Cardiac muscle cell (in vitro differentiated cells and primary cell): ENCODE data around the gene ZNF638. TPM values are rescaled to one million over a fixed set of nuclear protein-coding genes. Genes with fewer than 3 reads are reported as not detected.
"Not testable (repeated sequence)": the region's sequence is repeated elsewhere in the genome, so short reads cannot be mapped to it uniquely, and the experiment has no call there.

ENCODE experiments used
- DNase-seq, 2 donors: peaks; one replicate each; pipeline versions ENCODE4 v3.0.0 to v3.0.0-alpha.2; 2010 to 2017; ENCODE audit warnings: low read depth in 1 of 2, low spot score in 1 of 2
- H3K27ac ChIP-seq: fragments of 200-600 bp; sonication (generic); 2 replicates; pipeline ENCODE4 v1.5.1; 2016
- H3K27me3 ChIP-seq: fragments of 200-600 bp; sonication (generic); 2 replicates; pipeline ENCODE4 v1.6.0; 2016; ENCODE audit warnings: control low read depth
- H3K36me3 ChIP-seq: fragments of 200-600 bp; sonication (generic); 2 replicates; pipeline ENCODE4 v1.5.1; 2016; ENCODE audit warnings: control low read depth
- H3K4me1 ChIP-seq: fragments of 200-600 bp; sonication (generic); 2 replicates; pipeline ENCODE4 v1.8.1; 2017; ENCODE audit warnings: low read depth, mild to moderate bottlenecking, mixed run types
- H3K4me3 ChIP-seq: fragments of 200-600 bp; sonication (generic); 2 replicates; pipeline ENCODE4 v1.5.1; 2016; ENCODE audit warnings: mild to moderate bottlenecking
- H3K9me3 ChIP-seq: fragments of 200-600 bp; sonication (generic); 2 replicates; pipeline ENCODE4 v1.5.1; 2017; ENCODE audit warnings: low read depth, mild to moderate bottlenecking, control low read depth
- CTCF ChIP-seq: IDR thresholded peaks from 2 replicates; pipeline ENCODE4 v1.5.1; 2012; ENCODE audit warnings: low read depth, mild to moderate bottlenecking, low read length
- polyA plus RNA-seq: library from polyadenylated mRNA; unstranded; fragments of >200 nt; fragmentation: Nextera tagmentation; extraction: Ambion mirVana; gene quantifications from 2 replicates; pipeline ENCODE4 v1.2.1, GENCODE V29; 2016
- total RNA-seq: library from RNA; depleted of rRNA; stranded (reverse); fragments of >200 nt; gene quantifications from 2 replicates; pipeline ENCODE4 v1.2.3, GENCODE V29; 2016

Gene ZNF638
- total and polyA plus RNA-seq, 2 experiments from 2014 or later: 70.5 to 223 TPM

DNA sequence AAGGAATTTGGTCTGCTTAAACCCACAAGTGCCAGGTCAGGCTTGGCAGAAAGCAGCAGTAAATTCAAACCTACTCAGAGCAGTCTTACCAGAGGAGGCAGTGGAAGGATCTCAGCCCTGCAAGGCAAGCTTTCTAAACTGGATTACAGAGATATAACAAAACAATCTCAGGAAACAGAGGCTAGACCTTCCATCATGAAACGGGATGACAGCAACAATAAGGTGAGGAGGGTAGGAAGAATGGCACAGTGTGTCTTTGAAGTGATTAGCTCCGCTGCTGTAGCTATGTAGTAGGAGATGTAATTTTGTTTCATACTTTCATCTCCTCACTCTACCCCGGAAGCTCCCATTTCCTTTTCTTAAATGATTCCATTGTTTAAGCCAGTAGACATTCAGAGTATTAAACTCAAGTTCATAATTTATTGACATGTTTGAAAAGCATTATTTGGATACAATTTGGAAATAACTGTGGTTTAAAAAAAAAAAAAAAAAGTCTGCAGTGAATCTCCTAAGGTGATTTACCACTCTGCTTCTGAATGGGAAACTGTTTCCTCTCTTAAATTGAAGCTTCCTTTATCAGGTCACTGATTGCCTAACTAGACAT lies 92.3 kb downstream of the ZNF638 start:
- Histone ChIP-seq H3K27ac (peak overlapping the region; percentile 40), H3K9me3 (no peaks in the 10 kb centered on the region), H3K27me3 (no peaks in the 10 kb centered on the region), H3K4me1 (no peaks in the 10 kb centered on the region), H3K4me3 (no peak overlapping the region), H3K36me3 (peaks cover 62% of the 10 kb centered on the region)
- no peak for TF ChIP-seq CTCF
- DNase-seq: peak in 1 of 2 donors; percentile 4

- Histone ChIP-seq H3K9me3 (no peaks in the 10 kb centered on the region), H3K4me1 (no peaks in the 10 kb centered on the region), H3K27me3 (no peaks in the 10 kb centered on the region), H3K4me3 (no peak overlapping the region), H3K36me3 (peaks cover 83% of the 10 kb centered on the region), H3K27ac (no peak overlapping the region)
- DNase-seq: no peak
- TF ChIP-seq CTCF: no peak
Observed at GRCh38 chr2:71426721-71427120, 95.1 kb downstream of the ZNF638 start.

GRCh38 chr2:71428472-71429383 lies 97.1 kb downstream of the ZNF638 start:
- H3K4me1 ChIP-seq: no peaks in the 10 kb centered on the region
- H3K36me3 ChIP-seq: peaks cover 86% of the 10 kb centered on the region
- no peak overlapping the region for H3K27ac ChIP-seq
- TF ChIP-seq CTCF: no peak
- no peaks in the 10 kb centered on the region for H3K9me3 ChIP-seq
- no peaks in the 10 kb centered on the region for H3K27me3 ChIP-seq
- H3K4me3 ChIP-seq: no peak overlapping the region
- DNase-seq: no peak

DNA sequence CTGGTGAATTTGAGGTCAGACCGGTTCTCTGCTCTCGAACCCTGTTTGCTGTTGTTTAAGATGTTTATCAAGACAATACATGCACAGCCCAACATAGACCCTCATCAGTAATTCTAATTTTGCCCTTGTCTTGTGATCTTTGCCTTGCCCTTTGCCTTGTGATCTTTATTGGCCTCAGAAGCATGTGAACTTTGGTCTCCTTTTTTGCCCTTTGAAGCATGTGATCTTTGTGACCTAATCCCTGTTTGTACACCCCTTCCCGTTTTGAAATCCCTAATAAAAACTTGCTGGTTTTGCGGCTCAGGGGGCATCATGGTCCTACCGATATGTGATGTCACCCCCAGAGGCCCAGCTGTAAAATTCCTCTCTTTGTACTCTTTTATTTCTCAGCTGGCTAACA lies 113.6 kb downstream of the ZNF638 start:
- peaks cover 11% of the 10 kb centered on the region for H3K36me3 ChIP-seq
- H3K4me1 ChIP-seq, DNase-seq, H3K27ac ChIP-seq, H3K4me3 ChIP-seq, H3K27me3 ChIP-seq, H3K9me3 ChIP-seq: not testable (repeated sequence)

GRCh38 chr2:71446505-71446904 lies 114.9 kb downstream of the ZNF638 start:
- Histone ChIP-seq H3K9me3 (no peaks in the 10 kb centered on the region), H3K4me3 (no peak overlapping the region), H3K27me3 (no peaks in the 10 kb centered on the region), H3K27ac (no peak overlapping the region), H3K4me1 (peaks cover 12% of the 10 kb centered on the region), H3K36me3 (peaks cover 9% of the 10 kb centered on the region)
- no peak for DNase-seq
- no peak for TF ChIP-seq CTCF

- H3K27me3 ChIP-seq: no peaks in the 10 kb centered on the region
- H3K4me3 ChIP-seq: no peak overlapping the region
- no peak for DNase-seq
- H3K36me3 ChIP-seq: no peaks in the 10 kb centered on the region
- peaks cover 32% of the 10 kb centered on the region for H3K4me1 ChIP-seq
- no peak overlapping the region for H3K27ac ChIP-seq
- no peak for TF ChIP-seq CTCF
- no peaks in the 10 kb centered on the region for H3K9me3 ChIP-seq
Observed at GRCh38 chr2:71449343-71449742, 117.8 kb downstream of the ZNF638 start.
